GM06990 (cell line): ENCODE measurements around the gene PIK3AP1.

Experiments
- DNase-seq: peaks from one replicate; pipeline ENCODE4 v3.0.0-alpha.2; 2011; ENCODE audit not compliant: insufficient read length; ENCODE audit errors: extremely low read depth
- H3K27me3 ChIP-seq: replicated peaks from 2 replicates; pipeline ENCODE4 v1.6.0; 2011; ENCODE audit warnings: low read length; ENCODE audit not compliant: control insufficient read depth, insufficient read depth
- H3K36me3 ChIP-seq: 2 replicates; pipeline ENCODE4 v1.5.1; 2011; ENCODE audit warnings: low read length; ENCODE audit not compliant: control insufficient read depth, insufficient read depth
- H3K4me3 ChIP-seq: replicated peaks from 2 replicates; pipeline ENCODE4 v1.5.1; 2011; ENCODE audit warnings: low read depth, mild to moderate bottlenecking, control low read depth, low read length
- TF ChIP-seq, protein P1 (sequence below): IDR thresholded peaks from 2 replicates; pipeline ENCODE4 v1.5.1; 2011; ENCODE audit warnings: low read length, control low read depth, mild to moderate bottlenecking, inconsistent platforms; ENCODE audit not compliant: insufficient read depth, poor library complexity, severe bottlenecking

The PIK3AP1 gene

DNA sequence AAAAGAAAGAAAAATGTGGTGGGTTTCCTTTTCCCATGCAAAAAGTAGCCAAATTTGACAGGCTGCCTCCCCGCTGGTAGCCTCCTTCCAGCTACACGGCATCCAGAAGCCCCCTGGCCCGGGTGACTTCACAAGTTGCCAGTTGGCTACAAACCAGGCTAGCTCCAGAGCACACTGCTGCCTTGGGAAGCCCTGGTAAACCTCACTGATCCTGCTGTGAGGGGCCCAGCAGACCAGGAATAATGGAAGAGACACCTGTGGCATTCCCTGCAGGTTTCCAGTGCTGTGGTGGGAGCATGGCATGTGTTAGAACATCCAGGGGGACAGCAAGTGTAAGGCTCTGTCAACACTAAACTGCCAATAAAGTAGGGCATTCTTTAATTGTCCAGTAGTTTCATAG is 77.8 kb downstream of the PIK3AP1 start:
- Histone ChIP-seq H3K4me3 (no peak overlapping the region), H3K36me3 (peaks cover 18% of the 10 kb centered on the region), H3K27me3 (no peaks in the 10 kb centered on the region)
- DNase-seq, result no peak
- TF ChIP-seq, protein P1, sequence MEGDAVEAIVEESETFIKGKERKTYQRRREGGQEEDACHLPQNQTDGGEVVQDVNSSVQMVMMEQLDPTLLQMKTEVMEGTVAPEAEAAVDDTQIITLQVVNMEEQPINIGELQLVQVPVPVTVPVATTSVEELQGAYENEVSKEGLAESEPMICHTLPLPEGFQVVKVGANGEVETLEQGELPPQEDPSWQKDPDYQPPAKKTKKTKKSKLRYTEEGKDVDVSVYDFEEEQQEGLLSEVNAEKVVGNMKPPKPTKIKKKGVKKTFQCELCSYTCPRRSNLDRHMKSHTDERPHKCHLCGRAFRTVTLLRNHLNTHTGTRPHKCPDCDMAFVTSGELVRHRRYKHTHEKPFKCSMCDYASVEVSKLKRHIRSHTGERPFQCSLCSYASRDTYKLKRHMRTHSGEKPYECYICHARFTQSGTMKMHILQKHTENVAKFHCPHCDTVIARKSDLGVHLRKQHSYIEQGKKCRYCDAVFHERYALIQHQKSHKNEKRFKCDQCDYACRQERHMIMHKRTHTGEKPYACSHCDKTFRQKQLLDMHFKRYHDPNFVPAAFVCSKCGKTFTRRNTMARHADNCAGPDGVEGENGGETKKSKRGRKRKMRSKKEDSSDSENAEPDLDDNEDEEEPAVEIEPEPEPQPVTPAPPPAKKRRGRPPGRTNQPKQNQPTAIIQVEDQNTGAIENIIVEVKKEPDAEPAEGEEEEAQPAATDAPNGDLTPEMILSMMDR, result no peak

DNA sequence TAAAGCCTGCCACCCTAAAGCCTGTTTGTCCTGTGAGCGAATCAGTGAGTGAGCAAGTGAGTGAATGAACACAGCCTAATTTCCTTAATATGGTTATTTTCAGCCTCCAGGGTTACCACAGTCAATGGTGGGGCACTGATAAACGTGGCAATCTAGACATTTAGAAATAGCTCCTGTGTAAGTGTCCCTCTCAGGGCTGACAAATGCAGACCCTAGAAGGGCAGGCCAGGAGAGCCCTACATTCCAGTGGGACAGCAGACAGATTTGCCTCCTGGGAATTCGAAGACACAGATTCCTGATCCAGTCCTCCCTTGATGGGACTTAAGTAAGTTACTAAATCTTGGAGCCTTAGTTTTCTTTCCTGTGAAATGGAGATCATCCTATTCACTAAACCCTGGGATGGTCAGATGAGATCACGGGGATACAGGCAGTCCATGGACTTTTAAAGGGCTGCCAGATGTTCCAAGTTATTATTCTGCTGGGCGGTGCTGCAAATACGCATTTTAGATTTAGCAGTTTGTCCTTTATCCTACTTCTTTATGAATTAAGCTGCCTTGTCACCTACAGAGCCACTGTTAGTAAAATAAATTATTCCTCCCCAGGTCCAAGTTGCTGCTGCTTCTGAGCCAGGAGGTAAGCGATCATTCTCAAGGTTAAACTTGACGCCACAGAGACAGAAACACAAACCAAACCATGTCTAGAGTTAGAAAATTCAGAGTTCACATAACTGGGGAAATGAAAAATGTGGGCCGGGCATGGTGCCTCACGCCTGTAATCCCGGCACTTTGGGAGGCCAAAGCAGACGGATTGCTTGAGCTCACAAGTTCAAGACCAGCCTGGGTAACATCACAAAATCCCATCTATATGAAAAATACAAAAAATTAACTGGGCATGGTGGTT is 78.7 kb downstream of the PIK3AP1 start:
- Histone ChIP-seq H3K27me3 (no peaks in the 10 kb centered on the region), H3K36me3 (peaks cover 18% of the 10 kb centered on the region), H3K4me3 (no peak overlapping the region)
- DNase-seq, result no peak
- TF ChIP-seq, protein P1, result no peak

DNA sequence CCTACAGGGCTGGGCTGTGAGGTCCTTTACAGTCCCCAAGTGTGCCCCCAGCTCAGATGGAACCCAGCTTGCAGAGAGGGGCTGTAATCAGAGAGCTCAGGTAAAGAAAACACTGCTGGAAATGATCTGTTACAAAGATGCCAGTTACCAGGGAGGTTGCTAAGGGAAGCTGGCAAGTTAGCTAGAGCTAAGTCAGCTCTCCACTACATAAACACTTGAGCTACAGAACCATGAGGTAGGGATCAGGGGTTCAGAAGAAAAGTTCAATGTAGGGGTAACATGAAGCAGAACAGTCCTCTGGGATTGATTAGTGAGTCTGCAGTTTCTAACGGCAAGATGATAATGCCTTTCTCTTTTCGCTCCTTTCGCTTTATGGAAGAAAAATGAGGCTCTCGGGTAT is 80.4 kb downstream of the PIK3AP1 start:
- TF ChIP-seq, protein P1, result no peak
- no peak for DNase-seq
- Histone ChIP-seq H3K36me3 (peaks cover 18% of the 10 kb centered on the region), H3K27me3 (no peaks in the 10 kb centered on the region), H3K4me3 (no peak overlapping the region)

DNA sequence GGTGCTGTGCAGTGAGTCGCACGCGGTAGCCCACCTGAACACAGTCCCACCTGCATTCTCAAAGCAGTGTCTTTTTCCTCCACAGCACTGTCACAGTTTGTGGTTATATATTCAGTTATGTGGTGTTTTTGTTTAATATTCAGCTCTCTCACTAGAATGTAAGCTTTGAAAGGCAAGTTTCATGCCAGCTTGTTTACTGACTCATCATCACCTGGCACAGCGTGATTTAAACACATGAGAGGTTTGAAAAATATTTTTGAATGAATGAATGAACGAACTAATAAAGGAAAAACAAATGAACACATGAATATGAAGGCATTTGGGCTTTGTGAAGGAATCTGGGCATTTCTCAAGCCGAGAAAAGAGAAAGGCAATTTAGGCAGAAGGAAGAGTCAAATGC is 81.6 kb downstream of the PIK3AP1 start:
- DNase-seq, result no peak
- no peaks in the 10 kb centered on the region for H3K27me3 ChIP-seq
- H3K36me3 ChIP-seq, result peaks cover 19% of the 10 kb centered on the region
- H3K4me3 ChIP-seq, result no peak overlapping the region
- TF ChIP-seq, protein P1, result no peak

DNA sequence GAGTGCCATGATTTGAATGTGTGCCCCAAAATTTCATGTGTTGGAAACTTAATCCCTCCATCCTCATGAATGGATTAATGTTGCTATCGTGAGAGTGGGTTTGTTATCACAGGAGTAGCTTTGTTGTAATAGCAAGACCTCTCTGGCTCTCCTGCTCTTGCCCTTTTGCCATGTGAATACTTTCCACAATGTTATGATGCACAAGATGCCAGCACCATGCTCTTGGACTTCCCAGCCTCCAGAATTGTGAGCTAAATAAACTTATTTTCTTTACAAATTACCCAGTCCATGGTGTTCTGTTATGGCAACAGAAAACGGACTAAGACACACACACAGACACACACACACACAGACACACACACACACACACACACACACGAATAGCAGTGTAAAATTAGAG is 82.2 kb downstream of the PIK3AP1 start:
- no peaks in the 10 kb centered on the region for H3K27me3 ChIP-seq
- DNase-seq, result no peak
- H3K36me3 ChIP-seq, result peaks cover 18% of the 10 kb centered on the region
- TF ChIP-seq, protein P1, result no peak
- no peak overlapping the region for H3K4me3 ChIP-seq
